ENCODE measurements around the gene COL8A2. TPM values are rescaled to one million over a fixed set of nuclear protein-coding genes. Genes with fewer than 3 reads are reported as not detected.

The COL8A2 gene
- total RNA-seq, 4 donors from 2014 or later: 0.61 to 1.6 (median 0.81) TPM

DNA sequence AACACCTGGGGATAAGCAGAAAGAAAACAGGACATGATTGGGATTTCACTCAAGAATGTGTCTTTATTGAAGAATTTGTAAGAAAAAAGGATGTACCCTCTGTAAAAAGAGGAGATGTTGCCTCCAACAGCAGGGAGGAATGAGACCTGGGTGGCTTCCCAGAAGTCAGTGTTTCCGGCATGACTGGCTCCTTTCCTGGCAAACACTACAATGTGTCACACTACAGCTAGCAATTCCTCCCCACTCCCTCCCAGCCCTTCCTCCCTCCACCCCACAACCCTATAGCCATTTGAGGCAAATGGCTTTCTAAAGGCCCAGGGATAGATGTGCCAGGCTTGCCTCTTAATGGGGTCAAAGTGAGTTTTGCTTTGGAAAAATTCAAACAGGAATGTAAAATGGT, 11.5 kb upstream of the COL8A2 start:
- Histone ChIP-seq H3K27me3 (no peaks in the 10 kb centered on the region), H3K4me1 (peaks cover 23 to 47% of the 10 kb centered on the region in 2 donors), H3K36me3 (peaks cover 0 to 36% of the 10 kb centered on the region in 2 donors), H3K4me3 (no peak overlapping the region), H3K9me3 (no peaks in the 10 kb centered on the region), H3K27ac (peak overlapping the region; percentile 43 to 74 (median 64))
- in situ Hi-C loops (cut with MboI; ENCODE audit: low sequenced_read_pairs in 4 of 4) (no loop called here), intact Hi-C loops (cut with DNase I; ENCODE audit: low total_unique reads) (no loop called here)
- ATAC-seq: peak; percentile 83 to 89
- TF ChIP-seq, protein P1, sequence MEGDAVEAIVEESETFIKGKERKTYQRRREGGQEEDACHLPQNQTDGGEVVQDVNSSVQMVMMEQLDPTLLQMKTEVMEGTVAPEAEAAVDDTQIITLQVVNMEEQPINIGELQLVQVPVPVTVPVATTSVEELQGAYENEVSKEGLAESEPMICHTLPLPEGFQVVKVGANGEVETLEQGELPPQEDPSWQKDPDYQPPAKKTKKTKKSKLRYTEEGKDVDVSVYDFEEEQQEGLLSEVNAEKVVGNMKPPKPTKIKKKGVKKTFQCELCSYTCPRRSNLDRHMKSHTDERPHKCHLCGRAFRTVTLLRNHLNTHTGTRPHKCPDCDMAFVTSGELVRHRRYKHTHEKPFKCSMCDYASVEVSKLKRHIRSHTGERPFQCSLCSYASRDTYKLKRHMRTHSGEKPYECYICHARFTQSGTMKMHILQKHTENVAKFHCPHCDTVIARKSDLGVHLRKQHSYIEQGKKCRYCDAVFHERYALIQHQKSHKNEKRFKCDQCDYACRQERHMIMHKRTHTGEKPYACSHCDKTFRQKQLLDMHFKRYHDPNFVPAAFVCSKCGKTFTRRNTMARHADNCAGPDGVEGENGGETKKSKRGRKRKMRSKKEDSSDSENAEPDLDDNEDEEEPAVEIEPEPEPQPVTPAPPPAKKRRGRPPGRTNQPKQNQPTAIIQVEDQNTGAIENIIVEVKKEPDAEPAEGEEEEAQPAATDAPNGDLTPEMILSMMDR (IDR thresholded peaks at IDR 0.05 in 4 of 5, conservative IDR thresholded peaks at IDR 0.05 in 1 of 5): no peak
- TF ChIP-seq POLR2A (IDR thresholded peaks at IDR 0.05): no peak
- DNase-seq: peak in 1 of 2 donors; percentile 62

- TF ChIP-seq, protein P1 (IDR thresholded peaks at IDR 0.05 in 4 of 5, conservative IDR thresholded peaks at IDR 0.05 in 1 of 5): no peak
- DNase-seq (no peak), ATAC-seq (no peak)
- peaks cover 23 to 47% of the 10 kb centered on the region in 2 donors for H3K4me1 ChIP-seq
- H3K27ac ChIP-seq: peak overlapping the region; percentile 43 to 74 (median 64)
- H3K9me3 ChIP-seq: no peaks in the 10 kb centered on the region
- no peak overlapping the region for H3K4me3 ChIP-seq
- H3K27me3 ChIP-seq: no peaks in the 10 kb centered on the region
- intact Hi-C loops (cut with DNase I; ENCODE audit: low total_unique reads): loop anchor here (2.0 kb wide), 1 partner anchor 37 kb away; no protein-coding TSS in a partner anchor
- in situ Hi-C loops (cut with MboI; ENCODE audit: low sequenced_read_pairs in 4 of 4): no loop called here
- H3K36me3 ChIP-seq: peaks cover 0 to 36% of the 10 kb centered on the region in 2 donors
These were observed 10.8 kb upstream of the COL8A2 start for GRCh38 chr1:36135796-36136195.

- H3K27ac ChIP-seq: peak overlapping the region in 2 of 4 donors; percentile 74
- intact Hi-C loops (cut with DNase I; ENCODE audit: low total_unique reads): loop anchor here (2.0 kb wide), 1 partner anchor 36 kb away; no protein-coding TSS in a partner anchor
- H3K9me3 ChIP-seq: no peaks in the 10 kb centered on the region
- in situ Hi-C loops (cut with MboI; ENCODE audit: low sequenced_read_pairs in 4 of 4): no loop called here
- DNase-seq (no peak), ATAC-seq (no peak)
- H3K4me3 ChIP-seq: no peak overlapping the region
- H3K27me3 ChIP-seq: no peaks in the 10 kb centered on the region
- no peak for TF ChIP-seq POLR2A (IDR thresholded peaks at IDR 0.05)
- H3K36me3 ChIP-seq: peaks cover 0 to 36% of the 10 kb centered on the region in 2 donors
- H3K4me1 ChIP-seq: peaks cover 22 to 43% of the 10 kb centered on the region in 2 donors
These were observed 10.3 kb upstream of the COL8A2 start for GRCh38 chr1:36135330-36135667.

DNA sequence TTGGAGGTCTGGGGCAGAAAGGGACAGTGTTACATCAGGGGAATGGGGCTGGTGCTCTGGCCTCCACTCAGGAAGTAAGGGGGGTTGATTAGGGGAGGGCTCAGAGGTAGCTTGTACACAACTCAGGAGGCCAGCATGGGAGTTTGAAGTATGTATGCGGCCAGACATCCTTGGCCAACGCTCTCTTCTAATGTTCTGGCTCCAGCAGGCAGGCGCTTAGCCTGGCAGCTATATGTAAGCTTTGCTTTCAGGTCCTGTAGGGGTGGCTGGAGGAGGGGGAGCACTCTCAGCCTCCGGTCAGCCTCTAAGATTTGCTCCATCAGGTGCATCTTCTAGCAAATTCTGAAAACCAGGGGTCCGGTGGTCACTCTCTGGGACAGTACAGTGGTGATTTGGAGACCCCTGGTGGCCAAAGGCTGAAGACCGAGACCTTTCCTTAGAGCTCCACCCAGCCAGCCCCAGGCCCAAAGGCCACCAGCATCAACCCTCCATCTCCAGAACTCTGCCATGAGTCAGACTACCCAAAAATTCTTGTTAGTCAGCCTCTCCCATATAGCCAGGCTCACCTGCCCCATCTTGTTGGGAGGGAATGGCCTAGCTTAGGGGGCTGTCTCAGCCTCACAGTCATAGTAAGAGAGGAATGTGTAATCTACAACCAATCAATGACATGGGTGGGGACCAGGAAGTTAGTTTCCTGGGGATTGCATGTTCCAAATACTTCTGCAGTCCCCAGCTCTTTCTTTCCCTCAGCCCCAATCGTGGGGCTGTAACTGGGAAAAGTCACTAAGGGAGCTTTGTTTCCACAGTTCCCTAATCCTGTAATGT, 9.7 kb upstream of the COL8A2 start:
- Histone ChIP-seq H3K9me3 (no peaks in the 10 kb centered on the region), H3K27me3 (no peaks in the 10 kb centered on the region), H3K4me1 (peaks cover 17 to 37% of the 10 kb centered on the region in 2 donors), H3K27ac (no peak overlapping the region), H3K4me3 (no peak overlapping the region), H3K36me3 (peaks cover 0 to 32% of the 10 kb centered on the region in 2 donors)
- in situ Hi-C loops (cut with MboI; ENCODE audit: low sequenced_read_pairs in 4 of 4): no loop called here
- DNase-seq (no peak), ATAC-seq (peak; percentile 25 to 35)
- intact Hi-C loops (cut with DNase I; ENCODE audit: low total_unique reads): loop anchor here (2.0 kb wide), 1 partner anchor 36 kb away; no protein-coding TSS in a partner anchor
- no peak for TF ChIP-seq POLR2A (IDR thresholded peaks at IDR 0.05)
- TF ChIP-seq, protein P1 (IDR thresholded peaks at IDR 0.05 in 4 of 5, conservative IDR thresholded peaks at IDR 0.05 in 1 of 5): peak; percentile 40 to 64 (median 56)

- Histone ChIP-seq H3K4me1 (peaks cover 10 to 31% of the 10 kb centered on the region in 2 donors), H3K27ac (no peak overlapping the region), H3K4me3 (no peak overlapping the region), H3K36me3 (peaks cover 0 to 25% of the 10 kb centered on the region in 2 donors), H3K9me3 (no peaks in the 10 kb centered on the region), H3K27me3 (no peaks in the 10 kb centered on the region)
- intact Hi-C loops (cut with DNase I; ENCODE audit: low total_unique reads): loop anchor here (2.0 kb wide), 1 partner anchor 35 kb away; no protein-coding TSS in a partner anchor
- TF ChIP-seq, protein P1 (IDR thresholded peaks at IDR 0.05 in 4 of 5, conservative IDR thresholded peaks at IDR 0.05 in 1 of 5): no peak
- no peak for TF ChIP-seq POLR2A (IDR thresholded peaks at IDR 0.05)
- DNase-seq (no peak), ATAC-seq (no peak)
- in situ Hi-C loops (cut with MboI; ENCODE audit: low sequenced_read_pairs in 4 of 4): no loop called here
These were observed 9.0 kb upstream of the COL8A2 start for GRCh38 chr1:36134031-36134430.
